Measurements from ENCODE around the gene NOL4L.
A peak's percentile ranks its signal among the peaks of the same experiment; 100 is the strongest.

Gene NOL4L

GRCh38 chr20:32456869-32457478 lies 128.2 kb downstream of the NOL4L start:
- peak; percentile 93 for DNase-seq (ENCODE audit: low spot score)

DNA sequence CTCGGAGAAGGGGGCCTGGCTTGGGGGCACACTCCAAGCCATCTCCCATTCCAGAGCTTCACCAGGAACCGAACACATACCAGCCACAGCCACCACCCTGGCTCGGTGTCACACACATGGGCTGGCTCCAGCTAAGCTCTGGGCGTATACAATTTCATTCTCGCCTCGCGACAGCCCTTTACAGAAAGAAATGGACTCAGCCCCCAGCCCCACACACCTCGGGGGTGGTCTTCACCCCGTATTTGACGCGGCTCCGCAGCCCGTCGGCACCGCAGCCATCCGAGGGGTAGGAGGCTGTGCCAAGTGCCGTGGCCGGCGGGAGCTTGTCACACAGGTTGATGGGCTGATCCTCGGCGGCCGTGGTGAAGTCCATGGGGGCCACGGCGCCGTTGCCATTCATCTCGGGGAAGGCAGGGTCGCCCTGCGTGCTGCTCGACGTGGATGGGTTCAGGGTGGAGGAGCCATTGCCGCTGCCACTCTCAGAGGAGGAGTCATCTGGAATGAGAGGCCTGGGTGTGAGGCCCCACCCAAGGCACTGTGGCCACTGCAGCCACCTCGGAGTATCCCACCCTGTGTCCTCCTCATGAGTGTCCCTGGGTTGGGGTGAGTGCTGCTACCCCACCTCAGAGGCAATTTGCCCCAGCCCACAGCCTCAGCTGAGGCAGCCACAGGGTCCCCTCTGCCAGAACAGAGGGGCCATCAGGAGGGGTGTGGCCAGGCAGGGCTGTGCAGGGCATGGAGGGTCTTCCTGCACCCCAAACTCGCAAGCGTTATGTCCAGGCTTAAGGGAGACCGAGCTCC lies 129.0 kb downstream of the NOL4L start:
- DNase-seq (ENCODE audit: low spot score): no peak

DNA sequence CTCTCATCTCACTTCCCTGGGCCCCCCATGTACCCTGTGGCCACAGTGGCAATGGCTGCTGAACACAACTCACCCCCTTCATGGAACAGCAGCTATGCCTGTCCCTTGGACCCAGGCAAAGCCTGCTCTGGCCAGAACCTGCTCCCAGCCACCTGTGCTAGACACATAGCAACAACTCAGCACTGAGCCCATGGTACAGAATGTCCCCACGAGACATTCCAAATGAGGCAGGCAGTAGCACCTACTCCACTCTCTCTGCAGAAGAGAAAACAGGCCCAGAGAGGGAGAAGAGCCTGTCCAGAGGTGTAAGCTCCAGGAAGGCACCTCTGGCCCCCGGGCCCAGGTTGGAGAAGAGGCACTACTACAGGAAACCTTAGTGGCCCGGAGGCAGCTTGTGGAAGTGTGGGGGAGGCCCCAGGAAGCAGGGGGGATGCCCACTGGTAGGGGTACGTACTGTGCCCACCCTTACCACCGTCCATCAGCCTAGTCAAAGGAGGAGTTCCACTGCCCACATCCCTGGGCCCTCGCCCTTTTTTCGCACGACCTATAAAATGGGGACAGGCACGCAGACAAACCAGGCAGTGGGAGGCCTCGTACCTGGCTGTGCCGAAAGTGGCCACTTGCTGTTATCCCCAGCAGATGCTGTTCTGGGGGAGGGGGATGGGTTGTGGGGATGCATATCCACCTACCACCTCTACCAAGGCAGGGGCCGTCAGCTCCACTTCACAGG lies 129.8 kb downstream of the NOL4L start:
- DNase-seq (ENCODE audit: low spot score): no peak

- DNase-seq (ENCODE audit: low spot score): no peak
These were observed 130.7 kb downstream of the NOL4L start for GRCh38 chr20:32454164-32455145.

DNA sequence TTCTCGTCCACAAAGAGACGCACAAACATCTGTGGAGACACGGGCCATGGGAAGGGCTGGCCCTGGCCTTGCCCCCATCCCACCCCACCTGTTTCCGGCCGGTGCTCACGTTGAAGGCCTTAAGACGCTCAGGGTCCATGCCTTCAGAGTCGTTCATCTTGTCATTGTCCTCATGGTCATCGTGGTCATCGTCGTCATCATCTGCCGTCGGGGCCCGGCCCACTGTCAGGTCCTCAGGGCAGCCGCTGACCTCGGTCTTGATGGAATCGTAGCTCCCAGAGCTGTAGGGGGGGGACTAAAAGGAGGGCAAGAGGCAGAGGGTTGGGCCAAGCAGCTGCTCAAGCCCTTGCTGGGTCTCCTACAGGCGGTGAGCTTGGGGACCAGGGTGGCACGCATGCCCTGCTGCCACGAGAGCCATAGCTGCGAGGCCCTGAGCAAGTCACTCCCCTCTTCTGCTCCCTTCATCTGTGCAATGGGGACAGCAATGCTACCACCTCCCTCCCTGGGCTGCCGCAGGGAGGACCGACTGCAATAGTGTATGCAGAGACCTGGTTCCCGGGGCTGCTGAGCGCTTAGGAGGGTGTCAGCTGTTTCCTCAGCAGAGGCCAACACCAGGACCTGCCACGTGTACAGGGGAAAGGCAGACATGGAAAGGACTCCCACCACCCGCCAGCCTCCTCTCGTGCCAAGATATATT lies 131.5 kb downstream of the NOL4L start:
- no peak for DNase-seq (ENCODE audit: low spot score)

GRCh38 chr20:32452776-32453466 lies 132.2 kb downstream of the NOL4L start:
- no peak for DNase-seq (ENCODE audit: low spot score)

DNA sequence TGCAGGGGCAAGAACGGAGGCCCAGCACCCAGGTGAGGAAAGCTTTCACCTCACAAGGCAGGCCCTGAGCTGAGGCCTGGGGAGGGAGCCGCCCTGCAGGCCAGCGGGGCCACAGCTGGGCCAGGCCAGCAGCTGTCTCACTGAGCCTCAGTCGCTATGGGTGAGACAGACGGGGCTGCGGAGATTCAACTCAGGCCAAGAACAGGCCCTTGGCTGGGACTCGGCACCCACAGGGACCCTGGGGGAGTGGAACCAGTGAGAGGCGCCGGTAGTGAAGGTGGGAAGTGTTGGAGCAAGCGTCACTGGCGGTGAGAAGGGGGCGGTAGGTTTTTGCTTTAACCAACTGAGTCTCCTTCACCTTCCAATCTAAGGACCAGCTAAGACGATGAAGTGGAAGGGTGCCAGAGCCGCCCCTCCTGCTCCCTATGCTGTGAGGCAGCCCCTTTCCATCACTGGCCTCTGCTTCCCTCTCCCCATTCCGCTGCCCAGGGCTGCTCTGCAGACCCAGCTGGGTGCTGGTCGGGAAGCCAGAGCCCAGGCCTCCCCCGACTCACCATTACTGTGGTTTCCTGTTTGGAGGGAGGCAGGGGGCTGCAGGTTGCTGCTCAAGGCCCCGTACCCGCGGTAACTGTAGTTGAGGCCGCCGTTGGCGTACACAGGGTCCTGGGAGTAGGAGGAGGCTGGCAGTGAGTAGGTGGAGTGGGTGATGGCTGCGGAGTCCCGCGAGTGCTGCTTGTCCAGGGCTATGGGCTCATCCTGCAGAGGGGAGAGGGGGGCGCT lies 133.3 kb downstream of the NOL4L start:
- no peak for DNase-seq (ENCODE audit: low spot score)

- DNase-seq (ENCODE audit: low spot score): no peak
These were observed 133.8 kb downstream of the NOL4L start for GRCh38 chr20:32451340-32451681.

GRCh38 chr20:32450484-32451061 lies 134.6 kb downstream of the NOL4L start:
- DNase-seq (ENCODE audit: low spot score): no peak

DNA sequence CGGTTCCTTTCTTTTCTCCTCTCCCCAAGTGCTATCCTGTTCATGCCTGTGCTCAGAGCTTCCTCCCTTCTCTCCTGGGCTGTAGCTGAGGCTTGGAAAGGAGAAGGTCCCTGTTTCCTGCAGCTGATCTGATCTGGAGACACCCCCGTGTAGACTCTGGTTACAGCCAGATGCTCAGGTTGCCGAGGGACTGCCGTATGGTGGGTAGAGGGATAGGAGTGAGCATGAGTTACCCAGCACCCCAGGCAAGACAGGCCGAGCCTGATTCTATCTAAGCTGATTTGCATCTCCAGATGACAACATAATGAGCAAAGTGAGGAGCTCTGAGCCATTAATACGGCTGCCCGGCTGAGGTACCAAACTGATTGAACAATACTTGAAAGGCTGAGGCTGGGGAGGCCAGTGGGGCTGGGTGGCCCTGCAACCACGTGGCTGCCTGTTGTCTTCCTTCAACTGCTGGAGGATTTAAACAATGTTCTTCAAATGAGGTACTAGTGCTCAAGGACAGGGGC lies 135.2 kb downstream of the NOL4L start:
- DNase-seq (ENCODE audit: low spot score): no peak

- DNase-seq (ENCODE audit: low spot score): no peak
These were observed 135.9 kb downstream of the NOL4L start for GRCh38 chr20:32449057-32449889.

DNA sequence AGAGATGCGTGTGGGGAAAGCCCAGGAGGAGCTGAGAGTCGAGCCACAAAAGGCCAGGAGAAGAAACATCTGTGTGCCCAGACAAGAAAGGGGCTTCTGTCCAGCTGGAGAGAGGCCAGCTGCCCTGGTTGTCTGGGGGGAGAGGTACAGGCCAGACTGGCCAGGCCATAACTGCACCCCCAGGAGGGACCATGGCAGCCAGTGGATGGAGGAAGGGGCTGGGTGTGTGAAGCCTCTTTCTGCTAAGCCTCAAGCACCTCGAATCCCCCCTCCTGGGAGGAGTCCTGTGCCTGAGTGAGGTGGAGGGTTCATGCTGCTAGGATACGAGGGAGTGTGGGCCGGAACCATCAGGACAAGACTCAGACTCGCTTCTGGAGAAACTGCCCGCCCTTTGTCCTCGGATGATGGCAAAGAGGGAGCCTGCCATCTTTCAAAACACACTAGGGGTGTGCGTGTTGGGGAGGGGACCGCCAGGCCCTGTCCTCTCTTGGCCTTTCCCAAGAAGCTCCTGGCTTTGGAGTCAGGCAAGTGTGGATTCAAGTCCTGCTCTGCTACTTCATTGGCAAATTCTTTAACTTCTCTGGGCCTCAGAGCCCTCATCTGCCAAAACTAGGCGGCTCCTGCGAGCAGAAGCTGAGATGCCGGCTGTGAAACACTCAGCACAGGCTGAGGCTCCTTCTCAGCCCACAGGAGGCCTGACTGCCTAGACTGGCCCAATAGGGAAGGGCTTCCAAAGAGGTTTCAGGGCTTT lies 136.7 kb downstream of the NOL4L start:
- no peak for DNase-seq (ENCODE audit: low spot score)

DNA sequence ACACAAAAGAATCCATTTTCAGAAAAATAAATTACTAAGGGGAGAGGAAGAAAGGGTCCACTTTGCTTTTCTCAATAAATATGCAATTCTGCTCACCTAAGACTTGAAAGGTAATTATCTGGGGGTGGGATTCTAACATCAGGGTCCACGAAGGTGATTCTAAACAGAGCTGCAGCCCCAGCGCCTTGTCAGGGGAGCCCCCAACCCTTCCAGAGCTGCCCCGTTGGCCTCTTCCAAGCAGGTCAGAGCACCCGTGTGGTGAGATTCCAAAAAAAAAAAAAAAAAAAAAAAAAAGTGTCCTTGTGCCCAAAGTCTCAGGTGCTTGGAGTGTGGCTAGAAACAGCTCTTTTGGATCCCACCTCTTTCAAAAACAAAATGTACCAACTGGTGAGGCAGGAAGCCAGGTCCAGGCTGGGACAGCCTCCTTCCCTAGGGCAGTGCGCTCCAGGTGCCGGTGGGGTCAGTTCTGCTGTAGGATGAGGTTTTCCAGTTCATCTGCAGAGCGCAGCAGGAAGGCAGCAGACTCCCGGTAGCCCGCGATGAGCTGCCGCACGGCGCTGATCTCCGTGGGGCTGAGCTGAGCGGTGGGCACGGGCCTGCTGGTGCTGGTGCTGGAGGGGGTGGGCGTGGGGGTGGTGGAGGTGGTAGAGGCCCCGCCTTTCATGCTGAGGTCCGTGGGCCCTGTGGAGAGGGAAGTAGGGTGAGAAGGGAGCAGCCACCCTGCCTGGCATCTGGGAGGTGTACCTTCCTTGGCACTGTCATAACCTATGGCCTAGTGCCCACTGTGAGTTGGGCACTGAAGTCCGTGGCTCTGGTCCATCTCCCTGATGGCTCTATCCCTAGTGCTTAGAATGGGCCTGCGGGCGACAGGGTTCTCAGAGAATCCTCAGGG lies 137.8 kb downstream of the NOL4L start:
- peak; percentile 31 for DNase-seq (ENCODE audit: low spot score)

- peak; percentile 33 for DNase-seq (ENCODE audit: low spot score)
These were observed 138.6 kb downstream of the NOL4L start for GRCh38 chr20:32446301-32447100.

DNA sequence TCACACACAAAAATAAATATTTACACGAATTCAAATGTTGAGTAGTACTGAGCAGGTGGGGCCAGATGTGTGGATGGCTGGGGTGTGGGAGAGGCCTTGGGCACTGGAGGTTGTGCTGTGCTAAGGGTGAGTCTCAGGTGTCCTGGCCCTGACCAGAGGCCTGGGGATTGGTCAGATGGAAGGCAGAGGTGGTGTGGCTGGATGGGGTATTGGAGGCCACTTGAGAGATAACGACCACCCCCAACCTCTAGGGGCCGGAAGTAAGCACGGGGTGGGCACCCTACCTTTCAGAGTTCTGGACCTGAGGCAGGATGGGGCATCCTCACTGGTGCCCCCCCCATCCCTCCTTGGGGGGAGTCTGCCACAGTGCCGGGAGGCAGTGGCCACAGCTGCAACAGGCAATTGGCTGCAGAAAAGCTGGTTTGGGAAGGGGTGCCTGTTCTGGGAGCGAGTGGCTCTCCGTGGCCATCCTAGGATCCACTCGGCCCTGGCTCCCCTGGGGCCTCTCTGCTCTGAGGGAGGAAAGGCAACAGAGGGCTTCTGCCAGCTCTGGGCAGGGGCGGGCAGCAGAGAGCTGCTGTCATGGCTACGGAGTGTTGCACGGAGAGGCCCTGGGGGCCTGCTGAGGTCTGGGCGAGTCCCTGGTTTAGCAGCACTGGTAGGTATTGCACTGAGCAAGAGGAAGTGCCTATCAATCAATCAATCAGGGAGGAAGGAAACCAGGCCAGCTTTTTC lies 139.4 kb downstream of the NOL4L start:
- DNase-seq (ENCODE audit: low spot score): peak; percentile 64
